Measurements from ENCODE around the gene RSF1. TPM values are rescaled to one million over a fixed set of nuclear protein-coding genes. Genes with fewer than 3 reads are reported as not detected.
"Not testable (repeated sequence)": the region's sequence is repeated elsewhere in the genome, so short reads cannot be mapped to it uniquely, and the experiment has no call there.

RSF1 gene, protein sequence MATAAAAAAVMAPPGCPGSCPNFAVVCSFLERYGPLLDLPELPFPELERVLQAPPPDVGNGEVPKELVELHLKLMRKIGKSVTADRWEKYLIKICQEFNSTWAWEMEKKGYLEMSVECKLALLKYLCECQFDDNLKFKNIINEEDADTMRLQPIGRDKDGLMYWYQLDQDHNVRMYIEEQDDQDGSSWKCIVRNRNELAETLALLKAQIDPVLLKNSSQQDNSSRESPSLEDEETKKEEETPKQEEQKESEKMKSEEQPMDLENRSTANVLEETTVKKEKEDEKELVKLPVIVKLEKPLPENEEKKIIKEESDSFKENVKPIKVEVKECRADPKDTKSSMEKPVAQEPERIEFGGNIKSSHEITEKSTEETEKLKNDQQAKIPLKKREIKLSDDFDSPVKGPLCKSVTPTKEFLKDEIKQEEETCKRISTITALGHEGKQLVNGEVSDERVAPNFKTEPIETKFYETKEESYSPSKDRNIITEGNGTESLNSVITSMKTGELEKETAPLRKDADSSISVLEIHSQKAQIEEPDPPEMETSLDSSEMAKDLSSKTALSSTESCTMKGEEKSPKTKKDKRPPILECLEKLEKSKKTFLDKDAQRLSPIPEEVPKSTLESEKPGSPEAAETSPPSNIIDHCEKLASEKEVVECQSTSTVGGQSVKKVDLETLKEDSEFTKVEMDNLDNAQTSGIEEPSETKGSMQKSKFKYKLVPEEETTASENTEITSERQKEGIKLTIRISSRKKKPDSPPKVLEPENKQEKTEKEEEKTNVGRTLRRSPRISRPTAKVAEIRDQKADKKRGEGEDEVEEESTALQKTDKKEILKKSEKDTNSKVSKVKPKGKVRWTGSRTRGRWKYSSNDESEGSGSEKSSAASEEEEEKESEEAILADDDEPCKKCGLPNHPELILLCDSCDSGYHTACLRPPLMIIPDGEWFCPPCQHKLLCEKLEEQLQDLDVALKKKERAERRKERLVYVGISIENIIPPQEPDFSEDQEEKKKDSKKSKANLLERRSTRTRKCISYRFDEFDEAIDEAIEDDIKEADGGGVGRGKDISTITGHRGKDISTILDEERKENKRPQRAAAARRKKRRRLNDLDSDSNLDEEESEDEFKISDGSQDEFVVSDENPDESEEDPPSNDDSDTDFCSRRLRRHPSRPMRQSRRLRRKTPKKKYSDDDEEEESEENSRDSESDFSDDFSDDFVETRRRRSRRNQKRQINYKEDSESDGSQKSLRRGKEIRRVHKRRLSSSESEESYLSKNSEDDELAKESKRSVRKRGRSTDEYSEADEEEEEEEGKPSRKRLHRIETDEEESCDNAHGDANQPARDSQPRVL (N-terminal part only)
- total RNA-seq, result 40.6 TPM
- long read RNA-seq, full-length matches to known transcripts, result 9 of 17 reads
- long read RNA-seq, partial matches to known transcripts, result 3 of 17 reads
- long read RNA-seq, other reads (novel, unspliced or antisense), result 5 of 17 reads

DNA sequence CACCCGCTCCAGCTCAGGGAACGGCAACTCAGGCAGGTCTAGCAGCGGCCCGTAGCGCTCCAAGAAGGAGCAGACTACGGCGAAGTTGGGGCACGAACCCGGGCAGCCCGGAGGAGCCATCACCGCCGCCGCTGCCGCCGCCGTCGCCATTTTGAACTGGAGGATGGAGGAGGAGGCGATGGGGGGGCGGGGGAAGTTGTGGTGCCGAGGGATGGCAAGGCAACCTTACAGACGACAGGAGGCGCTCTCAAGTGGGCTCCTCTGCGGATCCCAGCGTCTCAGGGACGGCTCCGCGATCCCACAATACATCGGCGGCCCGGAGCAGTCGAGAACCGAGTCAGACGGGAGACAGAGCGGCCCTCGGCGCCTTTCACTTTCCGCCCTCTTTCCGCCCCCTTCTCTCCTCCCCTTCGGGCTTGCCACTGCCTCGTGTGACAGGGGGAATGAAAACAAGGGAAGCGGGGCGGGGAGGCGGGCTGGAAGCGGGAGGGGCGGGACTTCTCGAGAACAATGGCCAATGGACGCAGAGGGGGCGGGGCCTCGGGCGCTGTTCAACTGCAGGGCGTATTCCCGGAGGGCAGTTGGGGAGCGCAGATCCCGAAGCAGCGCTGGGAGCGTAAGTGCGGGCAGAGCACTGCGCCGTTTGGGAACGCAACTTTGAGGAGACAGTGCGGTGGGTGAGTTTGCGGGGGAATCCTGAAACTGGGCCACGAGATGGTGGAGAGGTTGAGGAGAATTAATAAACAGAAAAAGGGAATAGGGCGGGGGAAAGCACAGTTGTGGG is at the start of gene RSF1, which contains the start of gene AAMDC:
RSF1 (minus strand) TSS at position 158 of the 784 bp plus-strand sequence; CDS start at position 150, 8 bp downstream.
AAMDC (plus strand) TSS at position 580 of the 784 bp plus-strand sequence. CDS start 21,353 bp downstream, outside the sequence.
- peaks cover 83% of the 10 kb centered on the region for H3K4me1 ChIP-seq
- H3K4me3 ChIP-seq, result peak within 1 kb of the TSS; percentile 86
- H3K27me3 ChIP-seq (ENCODE audit: low read depth), result no peaks in the 10 kb centered on the region
- TF ChIP-seq, protein P1, sequence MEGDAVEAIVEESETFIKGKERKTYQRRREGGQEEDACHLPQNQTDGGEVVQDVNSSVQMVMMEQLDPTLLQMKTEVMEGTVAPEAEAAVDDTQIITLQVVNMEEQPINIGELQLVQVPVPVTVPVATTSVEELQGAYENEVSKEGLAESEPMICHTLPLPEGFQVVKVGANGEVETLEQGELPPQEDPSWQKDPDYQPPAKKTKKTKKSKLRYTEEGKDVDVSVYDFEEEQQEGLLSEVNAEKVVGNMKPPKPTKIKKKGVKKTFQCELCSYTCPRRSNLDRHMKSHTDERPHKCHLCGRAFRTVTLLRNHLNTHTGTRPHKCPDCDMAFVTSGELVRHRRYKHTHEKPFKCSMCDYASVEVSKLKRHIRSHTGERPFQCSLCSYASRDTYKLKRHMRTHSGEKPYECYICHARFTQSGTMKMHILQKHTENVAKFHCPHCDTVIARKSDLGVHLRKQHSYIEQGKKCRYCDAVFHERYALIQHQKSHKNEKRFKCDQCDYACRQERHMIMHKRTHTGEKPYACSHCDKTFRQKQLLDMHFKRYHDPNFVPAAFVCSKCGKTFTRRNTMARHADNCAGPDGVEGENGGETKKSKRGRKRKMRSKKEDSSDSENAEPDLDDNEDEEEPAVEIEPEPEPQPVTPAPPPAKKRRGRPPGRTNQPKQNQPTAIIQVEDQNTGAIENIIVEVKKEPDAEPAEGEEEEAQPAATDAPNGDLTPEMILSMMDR (IDR thresholded peaks at IDR 0.05; ENCODE audit: borderline replicate concordance), result peak; percentile 76
- peak; percentile 99 for DNase-seq
- intact Hi-C loops (cut with micrococcal nuclease), result no loop called here
- H3K27ac ChIP-seq (replicated peaks), result peak within 1 kb of the TSS; percentile 93
- no peaks in the 10 kb centered on the region for H3K9me3 ChIP-seq (replicated peaks)
- no peaks in the 10 kb centered on the region for H3K36me3 ChIP-seq

DNA sequence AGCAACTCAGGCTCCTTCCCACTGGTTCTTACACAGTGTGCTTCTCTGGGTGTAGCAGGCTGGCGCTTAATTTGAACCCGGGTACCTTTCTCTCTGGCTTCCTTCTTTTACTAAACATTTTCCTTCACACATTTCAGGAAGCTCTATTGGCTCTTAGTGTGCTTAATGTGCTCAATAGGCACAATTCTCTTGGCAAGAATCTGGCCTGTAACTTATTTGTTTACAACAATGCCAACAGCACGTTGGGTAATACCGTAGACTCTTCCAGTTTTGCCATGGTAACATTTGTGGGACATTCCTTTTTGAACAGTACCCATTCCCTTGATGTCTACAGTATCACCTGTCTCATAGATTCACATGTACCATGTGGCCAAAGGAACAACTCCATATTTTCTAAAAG is 48.2 kb upstream of the RSF1 start:
- H3K36me3 ChIP-seq, result peaks cover 40% of the 10 kb centered on the region
- H3K27me3 ChIP-seq (ENCODE audit: low read depth), result no peaks in the 10 kb centered on the region
- TF ChIP-seq, protein P1 (IDR thresholded peaks at IDR 0.05; ENCODE audit: borderline replicate concordance), result no peak
- H3K9me3 ChIP-seq (replicated peaks), result no peaks in the 10 kb centered on the region
- H3K4me1 ChIP-seq, result peaks cover 13% of the 10 kb centered on the region
- no peak overlapping the region for H3K4me3 ChIP-seq
- intact Hi-C loops (cut with micrococcal nuclease), result no loop called here
- no peak overlapping the region for H3K27ac ChIP-seq (replicated peaks)
- no peak for DNase-seq

DNA sequence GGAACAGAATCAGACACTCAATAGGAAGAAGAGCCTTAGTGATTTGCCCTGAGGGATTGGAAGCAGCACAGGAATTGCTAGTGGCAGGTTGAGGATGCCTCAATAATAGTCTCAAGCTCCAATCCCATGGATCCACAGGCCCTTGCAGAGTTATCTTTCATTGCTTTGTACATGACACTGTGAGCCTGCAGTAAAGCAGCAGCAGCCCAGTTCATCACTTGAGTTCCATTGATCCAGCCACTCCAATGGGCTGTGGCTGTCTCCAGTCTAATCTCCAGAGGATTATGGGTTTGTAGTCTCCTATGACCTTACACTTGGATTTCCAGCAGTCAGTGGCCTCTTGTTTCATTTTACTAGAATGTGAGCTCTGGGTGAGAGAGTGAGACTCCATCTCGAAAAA is 45.8 kb upstream of the RSF1 start:
- Histone ChIP-seq H3K4me1 (peaks cover 13% of the 10 kb centered on the region), H3K27ac (replicated peaks) (no peak overlapping the region), H3K27me3 (ENCODE audit: low read depth) (no peaks in the 10 kb centered on the region), H3K36me3 (peaks cover 22% of the 10 kb centered on the region), H3K4me3 (no peak overlapping the region), H3K9me3 (replicated peaks) (no peaks in the 10 kb centered on the region)
- intact Hi-C loops (cut with micrococcal nuclease), result no loop called here
- TF ChIP-seq, protein P1 (IDR thresholded peaks at IDR 0.05; ENCODE audit: borderline replicate concordance), result no peak
- no peak for DNase-seq

DNA sequence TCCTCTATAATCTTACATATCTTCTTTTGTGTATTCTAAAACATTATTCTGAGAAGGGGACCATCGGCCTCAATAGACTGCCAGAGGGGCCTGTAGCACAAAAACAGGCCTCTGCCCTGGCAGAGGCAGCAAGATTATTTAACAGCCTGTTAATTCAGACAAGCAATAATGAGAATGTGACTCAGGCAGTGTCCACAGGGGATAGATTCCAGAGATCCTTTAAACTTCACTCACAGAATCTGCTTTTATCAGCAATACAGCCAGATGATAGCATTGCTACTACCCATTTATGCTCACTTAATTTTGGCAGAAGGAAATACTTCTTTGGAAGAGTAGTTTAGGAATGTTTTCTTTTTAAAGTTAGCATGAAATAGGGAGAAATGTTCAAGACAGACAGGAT is 45.3 kb upstream of the RSF1 start:
- TF ChIP-seq, protein P1 (IDR thresholded peaks at IDR 0.05; ENCODE audit: borderline replicate concordance), result no peak
- Histone ChIP-seq H3K27ac (replicated peaks) (peak overlapping the region; percentile 52), H3K4me3 (no peak overlapping the region), H3K9me3 (replicated peaks) (no peaks in the 10 kb centered on the region), H3K36me3 (peaks cover 17% of the 10 kb centered on the region), H3K27me3 (ENCODE audit: low read depth) (no peaks in the 10 kb centered on the region), H3K4me1 (peaks cover 13% of the 10 kb centered on the region)
- intact Hi-C loops (cut with micrococcal nuclease), result no loop called here
- no peak for DNase-seq

DNA sequence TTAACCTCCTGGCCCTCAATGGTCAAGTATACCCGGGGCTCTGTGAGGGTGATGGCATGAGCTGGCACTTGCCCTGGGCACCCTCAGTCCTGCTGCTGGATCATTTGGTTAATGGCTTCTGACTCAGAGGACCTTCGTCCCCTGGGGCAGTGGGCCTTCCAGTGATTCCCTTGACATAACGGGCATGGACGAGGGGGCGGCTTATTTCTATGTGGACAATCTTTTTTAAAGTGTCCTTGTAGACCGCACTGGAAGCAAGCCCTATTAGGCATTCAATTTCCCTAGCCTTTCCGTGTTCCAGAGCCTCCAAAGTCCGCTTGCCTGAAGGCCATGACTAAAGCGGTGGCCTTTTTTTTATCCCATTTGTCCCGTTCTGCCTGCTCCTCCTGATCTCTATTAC is 40.9 kb upstream of the RSF1 start:
- H3K36me3 ChIP-seq, result peaks cover 16% of the 10 kb centered on the region
- H3K4me3 ChIP-seq; DNase-seq; H3K27ac ChIP-seq (replicated peaks); H3K9me3 ChIP-seq (replicated peaks); intact Hi-C loops (cut with micrococcal nuclease); H3K27me3 ChIP-seq (ENCODE audit: low read depth): not testable (repeated sequence)
- H3K4me1 ChIP-seq, result peaks cover 20% of the 10 kb centered on the region

DNA sequence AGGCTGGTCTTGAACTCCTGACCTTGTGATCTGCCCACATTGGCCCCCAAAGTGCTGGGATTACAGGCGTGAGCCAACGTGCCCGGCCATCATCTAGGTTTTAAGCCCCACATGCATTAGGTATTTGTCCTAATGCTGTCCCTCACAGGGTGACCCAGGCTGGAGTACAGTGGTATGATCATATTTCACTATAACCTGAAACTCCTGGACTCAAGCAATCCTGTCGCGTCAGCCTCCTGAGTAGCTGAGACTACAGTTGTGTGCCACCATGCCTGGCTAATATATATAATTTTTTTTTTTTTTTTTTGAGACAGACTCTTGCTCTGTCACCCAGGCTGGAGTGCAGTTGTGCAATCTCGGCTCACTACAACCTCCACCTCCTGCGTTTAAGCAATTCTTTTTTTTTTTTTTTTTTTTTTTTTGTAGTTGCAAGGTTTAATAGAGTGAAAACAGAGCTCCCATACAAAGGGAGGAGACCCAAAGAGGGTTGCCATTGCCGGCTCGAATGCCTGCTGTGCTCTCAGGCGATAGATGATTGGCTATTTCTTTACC is 37.5 kb upstream of the RSF1 start:
- DNase-seq; H3K4me3 ChIP-seq; intact Hi-C loops (cut with micrococcal nuclease); H3K27ac ChIP-seq (replicated peaks); H3K27me3 ChIP-seq (ENCODE audit: low read depth); H3K4me1 ChIP-seq: not testable (repeated sequence)
- Histone ChIP-seq H3K9me3 (replicated peaks) (peaks cover 12% of the 10 kb centered on the region), H3K36me3 (peaks cover 50% of the 10 kb centered on the region)
